H1 (cell line): Measurements from ENCODE around the gene ADCY9. TPM values are rescaled to one million over a fixed set of nuclear protein-coding genes. Genes with fewer than 3 reads are reported as not detected.

Source experiments
- CTCF ChIA-PET: fragments of 300-600 bp; sonication (Branson Sonifier 250); formaldehyde crosslinking; loops from one replicate; lab custom pipeline; 2021; ENCODE audit not compliant: partially characterized antibody; lab: Charles Lee
- POLR2A ChIA-PET: fragments of 300-600 bp; sonication (Branson Sonifier 250); formaldehyde crosslinking; loops from one replicate; lab custom pipeline; 2021; ENCODE audit warnings: inconsistent platforms; ENCODE audit not compliant: partially characterized antibody; lab: Charles Lee
- DNase-seq, 2 experiments: peaks; one replicate each; pipeline versions ENCODE4 v3.0.0 to v3.0.0-alpha.2; 2010 to 2022; ENCODE audit warnings: low spot score in 2 of 2, low read depth in 1 of 2, mixed read lengths in 1 of 2
- FAIRE-seq: peaks from 2 replicates; lab custom pipeline; 2011; peaks lifted over from hg19 to GRCh38; lab: Jason Lieb, UNC
- H2AFZ ChIP-seq: 2 replicates; pipeline ENCODE4 v1.8.1; 2012; ENCODE audit warnings: low read length, inconsistent platforms
- H2AK5ac ChIP-seq: 2 replicates; pipeline ENCODE4 v1.6.1; 2013; ENCODE audit warnings: low read depth, low read length
- H2BK120ac ChIP-seq: replicated peaks from 2 replicates; pipeline ENCODE3; 2013; ENCODE audit warnings: low read depth, low read length, inconsistent platforms
- H2BK12ac ChIP-seq: 2 replicates; pipeline ENCODE4 v1.6.1; 2013; ENCODE audit warnings: low read depth, low read length
- H2BK15ac ChIP-seq: 2 replicates; pipeline ENCODE4 v1.6.1; 2013; ENCODE audit warnings: low read length
- H2BK20ac ChIP-seq: 2 replicates; pipeline ENCODE4 v1.6.1; 2013; ENCODE audit warnings: low read length
- H2BK5ac ChIP-seq: 2 replicates; pipeline ENCODE4 v1.6.1; 2013; ENCODE audit warnings: low read depth, low read length
- H3K14ac ChIP-seq: 2 replicates; pipeline ENCODE4 v1.6.1; 2013; ENCODE audit warnings: inconsistent platforms; ENCODE audit not compliant: insufficient read length
- H3K18ac ChIP-seq: 2 replicates; pipeline ENCODE4 v1.6.1; 2013; ENCODE audit warnings: low read length; ENCODE audit errors: extremely low read depth
- H3K23ac ChIP-seq: 2 replicates; pipeline ENCODE4 v1.6.1; 2013; ENCODE audit warnings: inconsistent platforms; ENCODE audit not compliant: insufficient read length
- H3K23me2 ChIP-seq: 2 replicates; pipeline ENCODE4 v1.6.1; 2013; ENCODE audit warnings: low read depth, low read length
- H3K27ac ChIP-seq: 2 replicates; pipeline ENCODE4 v1.6.1; 2011; ENCODE audit warnings: low read depth, low read length, inconsistent platforms
- H3K27me3 ChIP-seq, 4 experiments: replicated peaks in 1 of 4; 1 replicate in 1 of 4; 2 replicates in 3 of 4; pipeline versions ENCODE4 v1.6.1 to v1.8.1; 2011 to 2013; ENCODE audit warnings: low read length in 3 of 4, mild to moderate bottlenecking in 3 of 4, inconsistent platforms in 2 of 4, mixed read lengths in 2 of 4, moderate library complexity in 1 of 4; ENCODE audit not compliant: control insufficient read depth in 3 of 4, insufficient read depth in 3 of 4; ENCODE audit errors: extremely low read depth in 1 of 4
- H3K36me3 ChIP-seq, 4 experiments: 2 replicates each; pipeline versions ENCODE4 v1.6.1 to v1.8.1; 2011 to 2013; ENCODE audit warnings: mild to moderate bottlenecking in 4 of 4, low read length in 3 of 4, moderate library complexity in 2 of 4, control low read depth in 1 of 4, inconsistent platforms in 1 of 4; ENCODE audit not compliant: insufficient read depth in 4 of 4, control insufficient read depth in 2 of 4
- H3K4ac ChIP-seq: replicated peaks from 2 replicates; pipeline ENCODE3; 2013; ENCODE audit warnings: low read length, low read depth, mixed read lengths, inconsistent platforms; ENCODE audit not compliant: insufficient read length
- H3K4me1 ChIP-seq, 4 experiments: replicated peaks in 1 of 4; 1 replicate in 1 of 4; 2 replicates in 3 of 4; pipeline versions ENCODE4 v1.6.1 to v1.8.1; 2011 to 2013; ENCODE audit warnings: low read length in 3 of 4, inconsistent platforms in 2 of 4, mixed read lengths in 1 of 4; ENCODE audit not compliant: insufficient read depth in 4 of 4, control insufficient read depth in 3 of 4
- H3K4me2 ChIP-seq, 2 experiments: 2 replicates each; pipeline versions ENCODE4 v1.6.1 to v1.8.1; 2011 to 2013; ENCODE audit warnings: low read depth in 2 of 2, low read length in 2 of 2, control low read depth in 1 of 2, inconsistent platforms in 1 of 2, mild to moderate bottlenecking in 1 of 2; ENCODE audit not compliant: insufficient read depth in 1 of 2
- H3K4me3 ChIP-seq, 4 experiments: fragments of 200-600, 300-600 bp in 1 of 4; sonication (generic), shearing (Covaris generic), sonication (Bioruptor Twin) in 1 of 4; 2 replicates each; pipeline versions ENCODE4 v1.5.1 to v1.8.1; 2011 to 2016; ENCODE audit warnings: low read length in 4 of 4, low read depth in 3 of 4, control low read depth in 2 of 4, inconsistent platforms in 2 of 4, mild to moderate bottlenecking in 2 of 4, mixed read lengths in 1 of 4, moderate library complexity in 1 of 4; ENCODE audit not compliant: insufficient read depth in 2 of 4; ENCODE audit errors: extremely low read depth in 1 of 4
- H3K56ac ChIP-seq: replicated peaks from 2 replicates; pipeline ENCODE3; 2013; ENCODE audit warnings: low read depth, mild to moderate bottlenecking, mixed read lengths, low read length, inconsistent platforms; ENCODE audit not compliant: insufficient read length
- H3K79me1 ChIP-seq: 2 replicates; pipeline ENCODE4 v1.6.1; 2013; ENCODE audit warnings: low read depth, low read length, control low read depth
- H3K79me2 ChIP-seq, 2 experiments: 2 replicates each; pipeline versions ENCODE4 v1.6.1 to v1.8.1; 2012 to 2013; ENCODE audit warnings: low read length in 2 of 2, mild to moderate bottlenecking in 2 of 2, inconsistent platforms in 1 of 2; ENCODE audit not compliant: insufficient read depth in 2 of 2, control insufficient read depth in 1 of 2
- H3K9ac ChIP-seq, 4 experiments: replicated peaks in 1 of 4; 1 replicate in 1 of 4; 2 replicates in 3 of 4; pipeline versions ENCODE4 v1.6.1 to v1.8.1; 2011 to 2013; ENCODE audit warnings: low read depth in 3 of 4, low read length in 3 of 4, control low read depth in 2 of 4, mild to moderate bottlenecking in 2 of 4, moderate library complexity in 2 of 4, inconsistent platforms in 1 of 4; ENCODE audit errors: extremely low read depth in 1 of 4
- H3K9me3 ChIP-seq, 2 experiments: 2 replicates each; pipeline versions ENCODE4 v1.6.1 to v1.8.1; 2012 to 2013; ENCODE audit warnings: mild to moderate bottlenecking in 2 of 2, moderate library complexity in 2 of 2, control low read depth in 1 of 2, inconsistent platforms in 1 of 2, low read depth in 1 of 2, low read length in 1 of 2, mixed read lengths in 1 of 2; ENCODE audit not compliant: insufficient read depth in 2 of 2
- H4K20me1 ChIP-seq, 2 experiments: replicated peaks in 1 of 2; 2 replicates each; pipeline versions ENCODE3 to v1.8.1; 2011 to 2013; ENCODE audit warnings: inconsistent platforms in 2 of 2, low read length in 2 of 2, mild to moderate bottlenecking in 1 of 2; ENCODE audit not compliant: insufficient read depth in 2 of 2, control insufficient read depth in 1 of 2
- H4K5ac ChIP-seq: 2 replicates; pipeline ENCODE4 v1.6.1; 2013; ENCODE audit warnings: low read length, low read depth, mixed read lengths, inconsistent platforms; ENCODE audit not compliant: insufficient read length
- H4K8ac ChIP-seq: 2 replicates; pipeline ENCODE4 v1.8.0; 2013; ENCODE audit warnings: mild to moderate bottlenecking, moderate library complexity, low read length, inconsistent platforms; ENCODE audit not compliant: insufficient read depth; ENCODE audit errors: extremely low read depth
- H4K91ac ChIP-seq: replicated peaks from 2 replicates; pipeline ENCODE3; 2013; ENCODE audit warnings: low read length, mixed read lengths, inconsistent platforms; ENCODE audit not compliant: insufficient read length
- CBX8 ChIP-seq: fragments of 300-800, 300-1000 bp; sonication (generic); IDR thresholded peaks from 2 replicates; pipeline ENCODE4 v1.7.1; 2016; ENCODE audit warnings: low read depth, low read length, borderline replicate concordance
- SIX5 ChIP-seq: IDR thresholded peaks from 2 replicates; pipeline ENCODE4 v1.6.1; 2011; ENCODE audit warnings: mild to moderate bottlenecking, low read depth, low read length
- SUZ12 ChIP-seq: fragments of 200-600 bp; sonication (generic); IDR thresholded peaks from 2 replicates; pipeline ENCODE4 v1.6.1; 2012; ENCODE audit warnings: mild to moderate bottlenecking, inconsistent platforms, low read length, moderate library complexity, mixed read lengths
- WGBS, 2 experiments: shearing (Covaris generic) in 1 of 2; methylation state at CpG; one replicate each; pipeline versions ENCODE4 v1.1.6 to v1.1.7; 2013 to 2015; ENCODE audit warnings: low lambda C conversion rate in 2 of 2, mixed read lengths in 2 of 2, inconsistent platforms in 1 of 2, low coverage in 1 of 2, missing lambda C conversion rate in 1 of 2; ENCODE audit not compliant: insufficient replicate concordance in 2 of 2, insufficient coverage in 1 of 2, insufficient read length in 1 of 2; ENCODE audit errors: extremely low coverage in 1 of 2, missing lambda C conversion rate in 1 of 2; 5-methylcytosine and 5-hydroxymethylcytosine counted together
- polyA plus RNA-seq, 7 experiments: library from polyadenylated mRNA; depleted of rRNA in 3 of 7; stranded (reverse) in 5 of 7; unstranded in 2 of 7; fragments of >200 nt in 5 of 7; fragments of 200-250 nt in 2 of 7; gene quantifications; 1 replicate in 5 of 7; 2 replicates in 1 of 7; 4 replicates in 1 of 7; pipeline versions ENCODE4 v1.2.1 to v1.2.3, GENCODE V29; 2011 to 2013; ENCODE audit warnings: missing spikeins in 2 of 7, mixed read lengths in 2 of 7
- total RNA-seq: library from RNA; stranded (reverse); fragmentation: NEBNext Ultra II Directional; extraction: Animal tissue kit (Norgen Biotek cat#: 25700); gene quantifications from 2 replicates; pipeline ENCODE4 v1.2.1, GENCODE V29; 2021
- TF ChIP-seq, protein P1 (sequence below): IDR thresholded peaks from 2 replicates; pipeline ENCODE4 v1.6.1; 2012; ENCODE audit warnings: low read length, inconsistent platforms
- TF ChIP-seq, protein P2 (sequence below): IDR thresholded peaks from 2 replicates; pipeline ENCODE4 v1.6.1; 2011; ENCODE audit warnings: low read length, improper control_type of control experiment

ADCY9 gene
- total and polyA plus RNA-seq, 2 of the 8 experiments (the other 6 are each of a cell fraction or from before 2014, with no cell fraction given): 5.4 to 13.1 TPM

DNA sequence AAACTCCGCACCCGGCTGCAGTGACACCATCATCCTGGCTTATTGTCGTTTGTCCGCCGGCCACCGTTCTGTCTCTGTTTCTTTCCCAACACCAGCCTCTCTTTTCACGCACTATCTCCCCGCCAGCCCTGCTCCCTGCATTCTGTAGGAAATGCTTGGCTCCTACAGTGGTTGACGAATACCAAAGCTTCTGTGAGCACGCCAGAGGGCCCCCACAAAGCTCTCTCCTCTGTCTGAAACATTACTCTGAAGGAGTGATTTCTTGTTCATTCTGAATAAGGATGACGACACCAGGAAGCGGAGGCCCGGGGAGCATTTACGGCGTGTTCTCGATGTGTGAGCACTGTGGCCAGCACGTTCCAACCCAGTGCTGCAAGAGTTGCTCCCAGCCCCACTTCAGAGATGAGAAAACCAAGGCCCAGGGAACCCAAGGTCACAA is 58.8 kb downstream of the ADCY9 start:
- H4K8ac ChIP-seq: no peak overlapping the region
- no peak overlapping the region for H3K4ac ChIP-seq
- H4K91ac ChIP-seq: no peak overlapping the region
- H3K9ac ChIP-seq: no peak overlapping the region
- no peak overlapping the region for H2BK12ac ChIP-seq
- POLR2A ChIA-PET: interaction anchor here (1.0 kb wide), 1 partner anchor 8 kb away, joined by 4 read pairs; no protein-coding TSS in a partner anchor
- CTCF ChIA-PET: no interaction called here
- 87% methylated on average over 17 of the region's 17 CpGs; no CpG with 5 or more reads in 1 of the 2 experiments for WGBS, 2 experiments
- no peak overlapping the region for H2AK5ac ChIP-seq
- no peak overlapping the region for H2BK20ac ChIP-seq
- no peak overlapping the region for H2BK15ac ChIP-seq
- no peak overlapping the region for H3K14ac ChIP-seq
- no peak overlapping the region for H2BK120ac ChIP-seq
- H2AFZ ChIP-seq: no peak overlapping the region
- no peak overlapping the region for H3K56ac ChIP-seq
- H3K9me3 ChIP-seq: no peaks in the 10 kb centered on the region
- H3K27me3 ChIP-seq: no peaks in the 10 kb centered on the region
- H3K23me2 ChIP-seq: no peaks in the 10 kb centered on the region
- H3K79me1 ChIP-seq: no peaks in the 10 kb centered on the region
- TF ChIP-seq SIX5: no peak
- TF ChIP-seq SUZ12: no peak
- TF ChIP-seq, protein P1, sequence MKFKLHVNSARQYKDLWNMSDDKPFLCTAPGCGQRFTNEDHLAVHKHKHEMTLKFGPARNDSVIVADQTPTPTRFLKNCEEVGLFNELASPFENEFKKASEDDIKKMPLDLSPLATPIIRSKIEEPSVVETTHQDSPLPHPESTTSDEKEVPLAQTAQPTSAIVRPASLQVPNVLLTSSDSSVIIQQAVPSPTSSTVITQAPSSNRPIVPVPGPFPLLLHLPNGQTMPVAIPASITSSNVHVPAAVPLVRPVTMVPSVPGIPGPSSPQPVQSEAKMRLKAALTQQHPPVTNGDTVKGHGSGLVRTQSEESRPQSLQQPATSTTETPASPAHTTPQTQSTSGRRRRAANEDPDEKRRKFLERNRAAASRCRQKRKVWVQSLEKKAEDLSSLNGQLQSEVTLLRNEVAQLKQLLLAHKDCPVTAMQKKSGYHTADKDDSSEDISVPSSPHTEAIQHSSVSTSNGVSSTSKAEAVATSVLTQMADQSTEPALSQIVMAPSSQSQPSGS: no peak
- TF ChIP-seq, protein P2, sequence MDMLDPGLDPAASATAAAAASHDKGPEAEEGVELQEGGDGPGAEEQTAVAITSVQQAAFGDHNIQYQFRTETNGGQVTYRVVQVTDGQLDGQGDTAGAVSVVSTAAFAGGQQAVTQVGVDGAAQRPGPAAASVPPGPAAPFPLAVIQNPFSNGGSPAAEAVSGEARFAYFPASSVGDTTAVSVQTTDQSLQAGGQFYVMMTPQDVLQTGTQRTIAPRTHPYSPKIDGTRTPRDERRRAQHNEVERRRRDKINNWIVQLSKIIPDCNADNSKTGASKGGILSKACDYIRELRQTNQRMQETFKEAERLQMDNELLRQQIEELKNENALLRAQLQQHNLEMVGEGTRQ: no peak
- no peak for TF ChIP-seq CBX8
- H2BK5ac ChIP-seq: no peak overlapping the region
- H3K36me3 ChIP-seq: no peaks in the 10 kb centered on the region
- no peak overlapping the region for H3K27ac ChIP-seq
- no peak overlapping the region for H3K23ac ChIP-seq
- no peak overlapping the region for H3K18ac ChIP-seq
- no peak overlapping the region for H3K4me3 ChIP-seq
- no peaks in the 10 kb centered on the region for H3K79me2 ChIP-seq
- H4K20me1 ChIP-seq: no peaks in the 10 kb centered on the region
- peak in 1 of 2 experiments; percentile 44 for DNase-seq
- H3K4me2 ChIP-seq: no peak overlapping the region
- H3K4me1 ChIP-seq: peaks cover 0 to 3% (median 1%) of the 10 kb centered on the region in 4 experiments; a peak in 2 of 7 replicates
- FAIRE-seq: no peak
- H4K5ac ChIP-seq: no peak overlapping the region
